OCI-LY1 (cell line): Measurements from ENCODE around the gene SLC24A3.

Experiments used
- H2AFZ ChIP-seq: fragments of 200-600 bp; sonication (generic), shearing (Covaris generic); 2 replicates; pipeline ENCODE4 v1.6.0; 2014; ENCODE audit warnings: antibody characterized with exemption, mild to moderate bottlenecking, low read length
- H3F3A ChIP-seq: fragments of 200-600 bp; sonication (generic), shearing (Covaris generic); 2 replicates; pipeline ENCODE4 v1.6.0; 2014; ENCODE audit warnings: mild to moderate bottlenecking, antibody characterized with exemption, low read length, moderate library complexity; ENCODE audit not compliant: insufficient read depth
- H3K27ac ChIP-seq: fragments of 200-600 bp; sonication (generic); 2 replicates; pipeline ENCODE4 v1.5.1; 2014; ENCODE audit warnings: low read length, mixed run types, mild to moderate bottlenecking, low read depth; ENCODE audit not compliant: poor library complexity, severe bottlenecking
- H3K27me3 ChIP-seq: fragments of 200-600 bp; sonication (generic); 2 replicates; pipeline ENCODE4 v1.6.0; 2014; ENCODE audit warnings: antibody characterized with exemption, mild to moderate bottlenecking, low read length, moderate library complexity; ENCODE audit not compliant: insufficient read depth
- H3K36me3 ChIP-seq: fragments of 200-600 bp; sonication (generic); 2 replicates; pipeline ENCODE4 v1.6.1; 2014; ENCODE audit warnings: mild to moderate bottlenecking, antibody characterized with exemption, low read length, moderate library complexity, mixed read lengths; ENCODE audit not compliant: insufficient read depth
- H3K4me1 ChIP-seq: fragments of 200-600 bp; sonication (generic); 2 replicates; pipeline ENCODE4 v1.5.1; 2014; ENCODE audit warnings: mild to moderate bottlenecking, low read length, moderate library complexity; ENCODE audit not compliant: insufficient read depth, severe bottlenecking
- H3K4me2 ChIP-seq: fragments of 200-600 bp; sonication (generic), shearing (Covaris generic); 2 replicates; pipeline ENCODE4 v1.6.1; 2014; ENCODE audit warnings: low read length
- H3K4me3 ChIP-seq: fragments of 200-600 bp; sonication (generic); 2 replicates; pipeline ENCODE4 v1.5.1; 2014; ENCODE audit warnings: low read length, low read depth, mild to moderate bottlenecking, mixed read lengths; ENCODE audit not compliant: poor library complexity, severe bottlenecking
- H3K79me2 ChIP-seq: fragments of 200-600 bp; shearing (Covaris generic); 2 replicates; pipeline ENCODE4 v1.6.1; 2016; ENCODE audit warnings: mixed run types, low read length, mixed read lengths; ENCODE audit not compliant: insufficient read depth
- H3K9ac ChIP-seq: fragments of 200-600 bp; sonication (generic), shearing (Covaris generic); 2 replicates; pipeline ENCODE4 v1.6.1; 2014; ENCODE audit warnings: mild to moderate bottlenecking, low read length, mixed read lengths
- H3K9me2 ChIP-seq: fragments of 200-600 bp; sonication (generic), shearing (Covaris generic); 2 replicates; pipeline ENCODE4 v1.6.1; 2014; ENCODE audit warnings: low read depth, mild to moderate bottlenecking, low read length, mixed read lengths
- H3K9me3 ChIP-seq: fragments of 200-600 bp; shearing (Covaris generic); 2 replicates; pipeline ENCODE4 v1.6.1; 2014; ENCODE audit warnings: low read length, mixed read lengths
- H4K20me1 ChIP-seq: fragments of 200-600 bp; sonication (generic), shearing (Covaris generic); 2 replicates; pipeline ENCODE4 v1.6.0; 2016; ENCODE audit warnings: mild to moderate bottlenecking, low read length; ENCODE audit not compliant: insufficient read depth
- EZH2 ChIP-seq: fragments of 200-600 bp; sonication (generic), shearing (Covaris generic); IDR thresholded peaks from 2 replicates; pipeline ENCODE4 v1.8.0; 2017; ENCODE audit warnings: borderline replicate concordance, mixed run types, mild to moderate bottlenecking, antibody characterized with exemption, low read length, moderate library complexity, mixed read lengths
- TF ChIP-seq, protein P1 (sequence below): fragments of 200-600 bp; sonication (generic), shearing (Covaris generic); IDR thresholded peaks from 2 replicates; pipeline ENCODE4 v1.5.1; 2017; ENCODE audit warnings: mild to moderate bottlenecking, antibody characterized with exemption, low read length, moderate library complexity, mixed read lengths

Gene SLC24A3

DNA sequence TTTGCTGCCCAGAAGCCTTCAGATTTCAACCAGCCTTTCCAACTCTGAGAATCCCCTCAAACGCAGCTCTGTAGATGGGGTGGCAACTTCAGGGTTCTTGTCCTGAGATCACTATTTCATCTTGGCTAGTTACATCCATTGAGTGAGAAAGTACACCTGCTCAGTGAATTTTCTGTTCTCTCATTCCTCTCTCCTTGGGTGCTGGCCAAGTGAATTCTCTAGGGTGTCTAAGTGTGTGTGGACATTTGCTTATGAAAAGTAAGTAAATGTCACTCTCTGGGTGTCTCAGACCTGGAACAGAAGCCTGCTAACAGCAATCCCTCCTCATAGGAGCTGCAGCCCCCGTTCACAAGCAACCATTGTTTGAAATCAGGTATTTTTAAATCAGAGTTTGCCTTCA, 549.4 kb downstream of the SLC24A3 start:
- H3K9me3 ChIP-seq = no peaks in the 10 kb centered on the region
- H4K20me1 ChIP-seq = no peaks in the 10 kb centered on the region
- H3K4me2 ChIP-seq = no peak overlapping the region
- H3F3A ChIP-seq = no peaks in the 10 kb centered on the region
- H3K27me3 ChIP-seq = no peaks in the 10 kb centered on the region; the same call in 1 of the 2 replicates
- no peaks in the 10 kb centered on the region for H3K36me3 ChIP-seq
- no peak overlapping the region for H3K27ac ChIP-seq
- no peaks in the 10 kb centered on the region for H3K9me2 ChIP-seq
- TF ChIP-seq EZH2 = no peak
- TF ChIP-seq, protein P1, sequence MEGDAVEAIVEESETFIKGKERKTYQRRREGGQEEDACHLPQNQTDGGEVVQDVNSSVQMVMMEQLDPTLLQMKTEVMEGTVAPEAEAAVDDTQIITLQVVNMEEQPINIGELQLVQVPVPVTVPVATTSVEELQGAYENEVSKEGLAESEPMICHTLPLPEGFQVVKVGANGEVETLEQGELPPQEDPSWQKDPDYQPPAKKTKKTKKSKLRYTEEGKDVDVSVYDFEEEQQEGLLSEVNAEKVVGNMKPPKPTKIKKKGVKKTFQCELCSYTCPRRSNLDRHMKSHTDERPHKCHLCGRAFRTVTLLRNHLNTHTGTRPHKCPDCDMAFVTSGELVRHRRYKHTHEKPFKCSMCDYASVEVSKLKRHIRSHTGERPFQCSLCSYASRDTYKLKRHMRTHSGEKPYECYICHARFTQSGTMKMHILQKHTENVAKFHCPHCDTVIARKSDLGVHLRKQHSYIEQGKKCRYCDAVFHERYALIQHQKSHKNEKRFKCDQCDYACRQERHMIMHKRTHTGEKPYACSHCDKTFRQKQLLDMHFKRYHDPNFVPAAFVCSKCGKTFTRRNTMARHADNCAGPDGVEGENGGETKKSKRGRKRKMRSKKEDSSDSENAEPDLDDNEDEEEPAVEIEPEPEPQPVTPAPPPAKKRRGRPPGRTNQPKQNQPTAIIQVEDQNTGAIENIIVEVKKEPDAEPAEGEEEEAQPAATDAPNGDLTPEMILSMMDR = no peak
- H3K4me3 ChIP-seq = no peak overlapping the region
- H2AFZ ChIP-seq = no peak overlapping the region
- no peak overlapping the region for H3K9ac ChIP-seq
- no peaks in the 10 kb centered on the region for H3K79me2 ChIP-seq
- no peaks in the 10 kb centered on the region for H3K4me1 ChIP-seq

DNA sequence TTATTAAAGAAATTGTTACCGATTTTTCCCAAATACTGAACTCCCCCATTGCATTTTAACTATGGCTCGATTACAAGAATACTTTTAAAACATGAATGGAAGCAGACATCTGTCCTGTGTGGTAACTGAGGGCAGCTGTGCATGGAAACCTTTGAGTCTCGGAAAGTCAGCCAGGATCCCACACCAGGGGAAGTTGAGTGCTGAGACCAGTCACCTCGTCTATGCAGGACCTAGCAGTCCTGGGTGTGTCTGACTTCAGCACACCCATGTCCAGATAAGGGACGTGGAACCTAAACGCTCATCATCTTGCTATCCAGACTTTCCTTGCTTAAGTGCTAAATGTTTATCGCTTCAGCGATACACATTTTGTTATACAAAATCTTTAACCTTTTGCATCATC, 551.8 kb downstream of the SLC24A3 start:
- Histone ChIP-seq H3K36me3 (no peaks in the 10 kb centered on the region), H4K20me1 (no peaks in the 10 kb centered on the region), H3K4me1 (no peaks in the 10 kb centered on the region), H3K79me2 (no peaks in the 10 kb centered on the region), H3K9ac (no peak overlapping the region), H3F3A (no peaks in the 10 kb centered on the region), H3K4me2 (no peak overlapping the region), H3K27ac (no peak overlapping the region), H3K27me3 (no peaks in the 10 kb centered on the region; the same call in 1 of the 2 replicates), H2AFZ (no peak overlapping the region), H3K9me2 (no peaks in the 10 kb centered on the region), H3K4me3 (no peak overlapping the region), H3K9me3 (no peaks in the 10 kb centered on the region)
- TF ChIP-seq, protein P1 = no peak
- TF ChIP-seq EZH2 = no peak

GRCh38 chr20:19765266-19765665, 552.8 kb downstream of the SLC24A3 start:
- H3K4me3 ChIP-seq = no peak overlapping the region
- no peaks in the 10 kb centered on the region; the same call in 1 of the 2 replicates for H3K27me3 ChIP-seq
- H3K36me3 ChIP-seq = no peaks in the 10 kb centered on the region
- no peaks in the 10 kb centered on the region for H3K9me3 ChIP-seq
- no peaks in the 10 kb centered on the region for H3K4me1 ChIP-seq
- H3K9ac ChIP-seq = no peak overlapping the region
- H3K4me2 ChIP-seq = no peak overlapping the region
- H3F3A ChIP-seq = no peaks in the 10 kb centered on the region
- no peaks in the 10 kb centered on the region for H4K20me1 ChIP-seq
- H2AFZ ChIP-seq = no peak overlapping the region
- H3K27ac ChIP-seq = no peak overlapping the region
- no peak for TF ChIP-seq EZH2
- TF ChIP-seq, protein P1 = no peak
- no peaks in the 10 kb centered on the region for H3K79me2 ChIP-seq
- no peaks in the 10 kb centered on the region for H3K9me2 ChIP-seq
